KOPT-K1 (cell line): ENCODE measurements around the gene ZZZ3.
"Not testable (repeated sequence)": the region's sequence is repeated elsewhere in the genome, so short reads cannot be mapped to it uniquely, and the experiment has no call there.

Experiments used
- H3K27ac ChIP-seq: fragments of 200-600 bp; sonication (generic); 2 replicates; pipeline ENCODE4 v1.5.1; 2016; ENCODE audit warnings: antibody characterized with exemption, mild to moderate bottlenecking, low read depth, low read length; ENCODE audit not compliant: poor library complexity, severe bottlenecking
- H3K36me3 ChIP-seq: fragments of 200-600 bp; sonication (generic); 2 replicates; pipeline ENCODE4 v1.5.1; 2017; ENCODE audit warnings: antibody characterized with exemption, mild to moderate bottlenecking, low read length, moderate library complexity; ENCODE audit not compliant: insufficient read depth
- H3K9me3 ChIP-seq: fragments of 200-600 bp; sonication (generic); 2 replicates; pipeline ENCODE4 v1.5.1; 2017; ENCODE audit warnings: antibody characterized with exemption, low read length, mild to moderate bottlenecking; ENCODE audit not compliant: insufficient read depth, poor library complexity, severe bottlenecking

The ZZZ3 gene

GRCh38 chr1:77682460-77683159, at the start of gene ZZZ3:
Gene ZZZ3 (minus strand): TSS chr1:77682658. CDS start chr1:77633354, 49,304 bp downstream.
- H3K27ac ChIP-seq, result peak within 1 kb of the TSS; percentile 96
- H3K9me3 ChIP-seq, result no peaks in the 10 kb centered on the region
- peaks cover 7% of the 10 kb centered on the region; the same call in 1 of the 2 replicates for H3K36me3 ChIP-seq

- Histone ChIP-seq H3K27ac (no peak overlapping the region), H3K36me3 (peaks cover 77% of the 10 kb centered on the region), H3K9me3 (no peaks in the 10 kb centered on the region)
Observed at GRCh38 chr1:77732090-77732489, 49.6 kb upstream of the ZZZ3 start.

- Histone ChIP-seq H3K36me3 (peaks cover 97% of the 10 kb centered on the region), H3K27ac (no peak overlapping the region), H3K9me3 (no peaks in the 10 kb centered on the region)
Observed at GRCh38 chr1:77725706-77726105, 43.2 kb upstream of the ZZZ3 start.

- H3K9me3 ChIP-seq, result no peaks in the 10 kb centered on the region
- H3K27ac ChIP-seq, result no peak overlapping the region
- peaks cover 98% of the 10 kb centered on the region for H3K36me3 ChIP-seq
Observed at GRCh38 chr1:77718181-77718580, 35.7 kb upstream of the ZZZ3 start.

- Histone ChIP-seq H3K27ac (no peak overlapping the region), H3K36me3 (peaks cover 98% of the 10 kb centered on the region), H3K9me3 (no peaks in the 10 kb centered on the region)
Observed at GRCh38 chr1:77716065-77716464, 33.6 kb upstream of the ZZZ3 start.

GRCh38 chr1:77709727-77710126, 27.3 kb upstream of the ZZZ3 start:
- H3K36me3 ChIP-seq, result peaks cover 87% of the 10 kb centered on the region
- no peaks in the 10 kb centered on the region for H3K9me3 ChIP-seq
- no peak overlapping the region for H3K27ac ChIP-seq

GRCh38 chr1:77706321-77706720, 23.9 kb upstream of the ZZZ3 start:
- no peak overlapping the region for H3K27ac ChIP-seq
- H3K9me3 ChIP-seq, result no peaks in the 10 kb centered on the region
- H3K36me3 ChIP-seq, result peaks cover 55% of the 10 kb centered on the region

GRCh38 chr1:77704736-77705135, 22.3 kb upstream of the ZZZ3 start:
- H3K9me3 ChIP-seq, result no peaks in the 10 kb centered on the region
- no peak overlapping the region for H3K27ac ChIP-seq
- peaks cover 54% of the 10 kb centered on the region for H3K36me3 ChIP-seq

- H3K27ac ChIP-seq, H3K9me3 ChIP-seq: not testable (repeated sequence)
- H3K36me3 ChIP-seq, result peaks cover 55% of the 10 kb centered on the region
Observed at GRCh38 chr1:77699673-77700072, 17.2 kb upstream of the ZZZ3 start.

- Histone ChIP-seq H3K36me3 (peaks cover 70% of the 10 kb centered on the region), H3K9me3 (no peaks in the 10 kb centered on the region), H3K27ac (no peak overlapping the region)
Observed at GRCh38 chr1:77697441-77697840, 15.0 kb upstream of the ZZZ3 start.

GRCh38 chr1:77688939-77689338, 6.5 kb upstream of the ZZZ3 start:
- Histone ChIP-seq H3K9me3 (no peaks in the 10 kb centered on the region), H3K27ac (no peak overlapping the region), H3K36me3 (peaks cover 15% of the 10 kb centered on the region; the same call in 1 of the 2 replicates)

- H3K27ac ChIP-seq, result no peak overlapping the region
- 0 out of 2 replicates have a peak, but pooled peaks cover 7% of the 10 kb centered on the region for H3K36me3 ChIP-seq
- no peaks in the 10 kb centered on the region for H3K9me3 ChIP-seq
Observed at GRCh38 chr1:77687519-77687906, 5.1 kb upstream of the ZZZ3 start.

GRCh38 chr1:77686796-77687518, 4.5 kb upstream of the ZZZ3 start:
- H3K27ac ChIP-seq, result no peak overlapping the region
- H3K9me3 ChIP-seq, result no peaks in the 10 kb centered on the region
- H3K36me3 ChIP-seq, result 0 out of 2 replicates have a peak, but pooled peaks cover 2% of the 10 kb centered on the region

GRCh38 chr1:77683160-77684148, 996 bp upstream of the ZZZ3 start:
- Histone ChIP-seq H3K36me3 (peaks cover 5% of the 10 kb centered on the region; the same call in 1 of the 2 replicates), H3K27ac (peak overlapping the region; percentile 96), H3K9me3 (no peaks in the 10 kb centered on the region)

- H3K27ac ChIP-seq, result no peak overlapping the region
- no peaks in the 10 kb centered on the region for H3K9me3 ChIP-seq
- peaks cover 17% of the 10 kb centered on the region for H3K36me3 ChIP-seq
Observed at GRCh38 chr1:77680173-77680572, 2.3 kb downstream of the ZZZ3 start.
